K562 (cell line): ENCODE data around the gene PDCD1. TPM values are rescaled to one million over a fixed set of nuclear protein-coding genes. Genes with fewer than 3 reads are reported as not detected.

ENCODE experiments used
- CBX2 ChIP-seq: fragments of 200-600 bp; sonication (generic); IDR thresholded peaks from one replicate; pipeline ENCODE4 v1.6.1; 2012; ENCODE audit warnings: mild to moderate bottlenecking, low read length, inconsistent platforms; ENCODE audit not compliant: insufficient read depth, poor library complexity, severe bottlenecking
- CCNT2 ChIP-seq: IDR thresholded peaks from 2 replicates; pipeline ENCODE4 v1.6.1; 2011; ENCODE audit warnings: borderline replicate concordance, low read depth, mild to moderate bottlenecking, moderate library complexity, mixed read lengths, low read length; ENCODE audit not compliant: insufficient read length; ENCODE audit errors: extremely low read depth
- CREB3L1 ChIP-seq: fragments of 450-650 bp; IDR thresholded peaks from 2 replicates; pipeline ENCODE4 v1.6.1; 2014; ENCODE audit warnings: low read depth, mild to moderate bottlenecking, moderate library complexity, borderline replicate concordance
- CTCFL ChIP-seq: IDR thresholded peaks from 2 replicates; pipeline ENCODE4 v1.6.1; 2011; ENCODE audit warnings: borderline replicate concordance, low read depth, mild to moderate bottlenecking, moderate library complexity, low read length; ENCODE audit not compliant: insufficient read depth, poor library complexity, severe bottlenecking
- FUS ChIP-seq: fragments of 200-400 bp; formaldehyde crosslinking; optimal IDR thresholded peaks from 2 replicates; pipeline ENCODE3; 2017; ENCODE audit warnings: low read depth, low read length
- PBX2 ChIP-seq, 2 experiments: IDR thresholded peaks in 1 of 2; conservative IDR thresholded peaks in 1 of 2; 2 replicates each; pipeline ENCODE4 v1.6.1; 2016; ENCODE audit warnings: low read depth in 2 of 2, mild to moderate bottlenecking in 1 of 2, missing compliant biosample characterization in 1 of 2, missing genetic modification characterization in 1 of 2, moderate library complexity in 1 of 2
- ZNF253 ChIP-seq: fragments of 250-450 bp; sonication (Bioruptor Pico); conservative IDR thresholded peaks from 2 replicates; pipeline ENCODE4 v1.6.1; 2021; ENCODE audit warnings: mild to moderate bottlenecking
- ZNF318 ChIP-seq, 2 experiments: fragments of 450-650 bp; IDR thresholded peaks; 2 replicates each; pipeline ENCODE4 v1.6.1; 2016; ENCODE audit warnings: mild to moderate bottlenecking in 2 of 2, borderline replicate concordance in 1 of 2, low read depth in 1 of 2, moderate library complexity in 1 of 2
- ZNF57 ChIP-seq: fragments of 450-650 bp; formaldehyde crosslinking; IDR thresholded peaks from 2 replicates; pipeline ENCODE4 v1.4.0; 2020; ENCODE audit warnings: mild to moderate bottlenecking, moderate library complexity
- polyA plus RNA-seq, 8 experiments: library from polyadenylated mRNA; depleted of rRNA in 4 of 8; stranded (reverse) in 5 of 8; unstranded in 3 of 8; fragments of >200 nt; fragmentation: Nextera tagmentation in 2 of 8; fragmentation: Illumina TruSeq in 1 of 8; extraction: Ambion mirVana in 2 of 8; extraction: Trizol in 1 of 8; gene quantifications; 2 replicates each; pipeline versions ENCODE4 v1.2.1 to v1.2.3, GENCODE V29; 2011 to 2014; ENCODE audit warnings: inconsistent platforms in 1 of 8, missing spikeins in 1 of 8
- total RNA-seq, 7 experiments: library from RNA; depleted of rRNA in 6 of 7; stranded (reverse); fragments of >200 nt in 6 of 7; fragmentation: Illumina TruSeq in 2 of 7; extraction: Trizol in 2 of 7; gene quantifications; 2 replicates each; pipeline versions ENCODE4 v1.2.1 to v1.2.3, GENCODE V29; 2011 to 2021; ENCODE audit warnings: low replicate concordance in 1 of 7

The PDCD1 gene
- total and polyA plus RNA-seq, 9 of the 15 experiments (the other 6 are each of a cell fraction or from before 2014, with no cell fraction given) = 0.15 to 2.5 (median 1.0) TPM; not detected in 2

GRCh38 chr2:241892299-241893137 lies 33.8 kb upstream of the PDCD1 start (continued):
- TF ChIP-seq PBX2 (CRISPR knock-in tag; IDR thresholded peaks at IDR 0.05; ENCODE audit: low read depth) (no peak), PBX2 (tag; conservative IDR thresholded peaks at IDR 0.05; ENCODE audit: low read depth) (peak; percentile 94), CBX2 (no peak), ZNF318 (IDR thresholded peaks at IDR 0.05; ENCODE audit: borderline replicate concordance in 1 of 2, low read depth in 1 of 2) (no peak), CTCFL (no peak), CCNT2 (peak; percentile 55), FUS (no peak), CREB3L1 (no peak), ZNF57 (CRISPR knock-in tag) (no peak), ZNF253 (CRISPR knock-in tag) (no peak)
